Rectal smooth muscle tissue (tissue), 1 donor: Measurements from ENCODE around the gene TTLL7.
"Not testable (repeated sequence)": the region's sequence is repeated elsewhere in the genome, so short reads cannot be mapped to it uniquely, and the experiment has no call there.

Experiments
- H3K27ac ChIP-seq: one replicate; pipeline ENCODE4 v1.7.0; 2013; ENCODE audit warnings: low read depth, low read length, inconsistent platforms
- H3K27me3 ChIP-seq: one replicate; pipeline ENCODE4 v1.7.0; 2013; ENCODE audit warnings: low read length; ENCODE audit not compliant: control insufficient read depth, insufficient read depth
- H3K36me3 ChIP-seq: one replicate; pipeline ENCODE4 v1.7.0; 2013; ENCODE audit warnings: low read length; ENCODE audit not compliant: control insufficient read depth, insufficient read depth
- H3K4me1 ChIP-seq: one replicate; pipeline ENCODE4 v1.7.0; 2013; ENCODE audit warnings: low read length; ENCODE audit not compliant: control insufficient read depth, insufficient read depth
- H3K4me3 ChIP-seq: one replicate; pipeline ENCODE4 v1.7.0; 2013; ENCODE audit warnings: low read length
- H3K9ac ChIP-seq: one replicate; pipeline ENCODE4 v1.7.0; 2013; ENCODE audit warnings: low read length

Gene TTLL7

GRCh38 chr1:83990734-83991133 lies 8.2 kb downstream of the TTLL7 start:
- no peak overlapping the region for H3K4me3 ChIP-seq
- no peaks in the 10 kb centered on the region for H3K36me3 ChIP-seq
- H3K9ac ChIP-seq = no peak overlapping the region
- H3K4me1 ChIP-seq = no peaks in the 10 kb centered on the region
- H3K27ac ChIP-seq = no peak overlapping the region
- H3K27me3 ChIP-seq = no peaks in the 10 kb centered on the region

- Histone ChIP-seq H3K4me1 (no peaks in the 10 kb centered on the region), H3K27ac (no peak overlapping the region), H3K9ac (no peak overlapping the region), H3K4me3 (no peak overlapping the region), H3K36me3 (no peaks in the 10 kb centered on the region), H3K27me3 (no peaks in the 10 kb centered on the region)
These were observed 13.9 kb downstream of the TTLL7 start for GRCh38 chr1:83985048-83985447.

- not testable (repeated sequence) for H3K36me3 ChIP-seq, H3K4me3 ChIP-seq, H3K27ac ChIP-seq, H3K27me3 ChIP-seq, H3K9ac ChIP-seq, H3K4me1 ChIP-seq
These were observed 15.0 kb downstream of the TTLL7 start for GRCh38 chr1:83983918-83984317.

- no peaks in the 10 kb centered on the region for H3K27me3 ChIP-seq
- H3K27ac ChIP-seq = no peak overlapping the region
- H3K36me3 ChIP-seq = no peaks in the 10 kb centered on the region
- peaks cover 4% of the 10 kb centered on the region for H3K4me1 ChIP-seq
- H3K9ac ChIP-seq = no peak overlapping the region
- no peak overlapping the region for H3K4me3 ChIP-seq
These were observed 20.9 kb downstream of the TTLL7 start for GRCh38 chr1:83978056-83978455.

GRCh38 chr1:83976920-83977319 lies 22.0 kb downstream of the TTLL7 start:
- H3K4me1 ChIP-seq = peaks cover 4% of the 10 kb centered on the region
- H3K4me3 ChIP-seq = no peak overlapping the region
- H3K27ac ChIP-seq = no peak overlapping the region
- H3K27me3 ChIP-seq = no peaks in the 10 kb centered on the region
- no peak overlapping the region for H3K9ac ChIP-seq
- no peaks in the 10 kb centered on the region for H3K36me3 ChIP-seq

- H3K9ac ChIP-seq = no peak overlapping the region
- no peaks in the 10 kb centered on the region for H3K4me1 ChIP-seq
- H3K4me3 ChIP-seq = no peak overlapping the region
- H3K27ac ChIP-seq = no peak overlapping the region
- H3K36me3 ChIP-seq = no peaks in the 10 kb centered on the region
- no peaks in the 10 kb centered on the region for H3K27me3 ChIP-seq
These were observed 28.1 kb downstream of the TTLL7 start for GRCh38 chr1:83970802-83971201.

- no peak overlapping the region for H3K27ac ChIP-seq
- H3K9ac ChIP-seq = no peak overlapping the region
- H3K27me3 ChIP-seq = no peaks in the 10 kb centered on the region
- H3K36me3 ChIP-seq = no peaks in the 10 kb centered on the region
- H3K4me3 ChIP-seq = no peak overlapping the region
- H3K4me1 ChIP-seq = no peaks in the 10 kb centered on the region
These were observed 28.8 kb downstream of the TTLL7 start for GRCh38 chr1:83970114-83970513.

GRCh38 chr1:83967336-83967735 lies 31.6 kb downstream of the TTLL7 start:
- Histone ChIP-seq H3K27ac (no peak overlapping the region), H3K4me3 (no peak overlapping the region), H3K9ac (no peak overlapping the region), H3K27me3 (no peaks in the 10 kb centered on the region), H3K36me3 (no peaks in the 10 kb centered on the region), H3K4me1 (peaks cover 9% of the 10 kb centered on the region)

GRCh38 chr1:83964153-83964552 lies 34.8 kb downstream of the TTLL7 start:
- H3K27me3 ChIP-seq = no peaks in the 10 kb centered on the region
- H3K36me3 ChIP-seq = no peaks in the 10 kb centered on the region
- peaks cover 11% of the 10 kb centered on the region for H3K4me1 ChIP-seq
- H3K9ac ChIP-seq = no peak overlapping the region
- H3K27ac ChIP-seq = no peak overlapping the region
- no peak overlapping the region for H3K4me3 ChIP-seq

- Histone ChIP-seq H3K27me3 (no peaks in the 10 kb centered on the region), H3K36me3 (no peaks in the 10 kb centered on the region), H3K4me1 (peaks cover 11% of the 10 kb centered on the region), H3K27ac (no peak overlapping the region), H3K4me3 (no peak overlapping the region), H3K9ac (no peak overlapping the region)
These were observed 37.2 kb downstream of the TTLL7 start for GRCh38 chr1:83961571-83962295.

- H3K4me3 ChIP-seq = no peak overlapping the region
- H3K27me3 ChIP-seq = no peaks in the 10 kb centered on the region
- peaks cover 11% of the 10 kb centered on the region for H3K4me1 ChIP-seq
- H3K27ac ChIP-seq = no peak overlapping the region
- no peak overlapping the region for H3K9ac ChIP-seq
- no peaks in the 10 kb centered on the region for H3K36me3 ChIP-seq
These were observed 38.2 kb downstream of the TTLL7 start for GRCh38 chr1:83960669-83961277.

- Histone ChIP-seq H3K4me1 (peaks cover 11% of the 10 kb centered on the region), H3K27me3 (no peaks in the 10 kb centered on the region), H3K9ac (no peak overlapping the region), H3K36me3 (no peaks in the 10 kb centered on the region), H3K4me3 (no peak overlapping the region), H3K27ac (no peak overlapping the region)
These were observed 39.0 kb downstream of the TTLL7 start for GRCh38 chr1:83959824-83960498.
